ENCODE measurements around the gene KCMF1.

DNA sequence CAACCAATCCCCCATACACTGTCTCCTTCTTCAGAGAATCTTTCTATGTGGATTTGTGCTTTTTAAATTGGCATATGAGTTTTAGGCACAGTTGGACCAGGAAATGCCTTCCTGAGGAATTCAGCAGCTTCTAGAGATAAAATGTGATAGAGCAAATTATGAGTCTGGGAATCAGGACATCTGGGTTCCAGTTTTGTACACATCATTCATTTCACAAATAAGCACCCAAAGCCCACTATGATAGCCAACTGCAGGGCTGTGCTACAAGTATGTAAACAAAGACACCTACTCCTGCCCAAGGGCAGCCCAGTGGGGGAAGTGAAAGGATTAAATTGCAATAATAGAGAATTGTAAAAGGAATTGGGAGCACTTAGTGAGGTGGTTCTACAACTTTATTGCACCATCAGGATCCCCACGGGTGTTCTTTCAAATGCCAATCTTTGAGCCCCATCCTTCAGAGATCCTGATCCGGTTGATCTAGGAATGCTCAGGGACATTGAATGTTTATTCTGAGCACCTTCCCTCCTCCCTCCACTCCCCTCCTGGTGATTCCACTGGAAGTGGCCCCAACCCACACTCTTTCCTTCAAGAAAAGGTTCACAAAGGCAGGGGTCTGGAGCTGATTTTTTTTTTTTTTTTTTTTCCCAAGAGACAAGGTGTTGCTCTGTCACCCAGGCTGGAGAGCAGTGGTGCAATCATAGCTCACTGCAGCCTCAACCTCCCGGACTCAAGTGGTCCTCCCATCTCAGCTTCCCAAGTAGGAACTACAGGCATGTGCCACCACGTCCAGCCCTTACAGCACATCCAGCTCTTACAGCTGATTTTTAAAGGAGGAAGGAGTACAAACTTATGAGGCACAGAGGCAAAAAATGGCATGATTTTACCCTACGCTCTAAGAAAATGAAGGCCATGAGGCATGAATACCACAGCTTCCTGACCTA, 11.1 kb upstream of the KCMF1 start:
- TF ChIP-seq, protein P1, sequence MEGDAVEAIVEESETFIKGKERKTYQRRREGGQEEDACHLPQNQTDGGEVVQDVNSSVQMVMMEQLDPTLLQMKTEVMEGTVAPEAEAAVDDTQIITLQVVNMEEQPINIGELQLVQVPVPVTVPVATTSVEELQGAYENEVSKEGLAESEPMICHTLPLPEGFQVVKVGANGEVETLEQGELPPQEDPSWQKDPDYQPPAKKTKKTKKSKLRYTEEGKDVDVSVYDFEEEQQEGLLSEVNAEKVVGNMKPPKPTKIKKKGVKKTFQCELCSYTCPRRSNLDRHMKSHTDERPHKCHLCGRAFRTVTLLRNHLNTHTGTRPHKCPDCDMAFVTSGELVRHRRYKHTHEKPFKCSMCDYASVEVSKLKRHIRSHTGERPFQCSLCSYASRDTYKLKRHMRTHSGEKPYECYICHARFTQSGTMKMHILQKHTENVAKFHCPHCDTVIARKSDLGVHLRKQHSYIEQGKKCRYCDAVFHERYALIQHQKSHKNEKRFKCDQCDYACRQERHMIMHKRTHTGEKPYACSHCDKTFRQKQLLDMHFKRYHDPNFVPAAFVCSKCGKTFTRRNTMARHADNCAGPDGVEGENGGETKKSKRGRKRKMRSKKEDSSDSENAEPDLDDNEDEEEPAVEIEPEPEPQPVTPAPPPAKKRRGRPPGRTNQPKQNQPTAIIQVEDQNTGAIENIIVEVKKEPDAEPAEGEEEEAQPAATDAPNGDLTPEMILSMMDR (IDR thresholded peaks at IDR 0.05): no peak
- TF ChIP-seq EP300 (IDR thresholded peaks at IDR 0.05) (no peak), POLR2A (IDR thresholded peaks at IDR 0.05) (no peak), POLR2AphosphoS5 (IDR thresholded peaks at IDR 0.05) (no peak)

Data from sigmoid colon (tissue), 4 donors.